Frontal cortex (tissue), 4 donors: Measurements from ENCODE around the gene SHF. TPM values are rescaled to one million over a fixed set of nuclear protein-coding genes. Genes with fewer than 3 reads are reported as not detected.

Experiments
- DNase-seq, 2 donors: peaks; one replicate each; pipeline ENCODE4 v3.0.0; 2012; ENCODE audit warnings: low spot score in 2 of 2
- FAIRE-seq: peaks from 2 replicates; lab custom pipeline; 2012; peaks lifted over from hg19 to GRCh38; lab: Jason Lieb, UNC
- total RNA-seq: library from RNA; depleted of rRNA; stranded (reverse); fragments of >200 nt; gene quantifications from one replicate; pipeline ENCODE4 v1.2.3, GENCODE V29; 2014
- donor health status: control.
- donor health status: control.
- donor health status: control.

The SHF gene
- total RNA-seq, 1 donor from 2014 or later, result 49.3 TPM

DNA sequence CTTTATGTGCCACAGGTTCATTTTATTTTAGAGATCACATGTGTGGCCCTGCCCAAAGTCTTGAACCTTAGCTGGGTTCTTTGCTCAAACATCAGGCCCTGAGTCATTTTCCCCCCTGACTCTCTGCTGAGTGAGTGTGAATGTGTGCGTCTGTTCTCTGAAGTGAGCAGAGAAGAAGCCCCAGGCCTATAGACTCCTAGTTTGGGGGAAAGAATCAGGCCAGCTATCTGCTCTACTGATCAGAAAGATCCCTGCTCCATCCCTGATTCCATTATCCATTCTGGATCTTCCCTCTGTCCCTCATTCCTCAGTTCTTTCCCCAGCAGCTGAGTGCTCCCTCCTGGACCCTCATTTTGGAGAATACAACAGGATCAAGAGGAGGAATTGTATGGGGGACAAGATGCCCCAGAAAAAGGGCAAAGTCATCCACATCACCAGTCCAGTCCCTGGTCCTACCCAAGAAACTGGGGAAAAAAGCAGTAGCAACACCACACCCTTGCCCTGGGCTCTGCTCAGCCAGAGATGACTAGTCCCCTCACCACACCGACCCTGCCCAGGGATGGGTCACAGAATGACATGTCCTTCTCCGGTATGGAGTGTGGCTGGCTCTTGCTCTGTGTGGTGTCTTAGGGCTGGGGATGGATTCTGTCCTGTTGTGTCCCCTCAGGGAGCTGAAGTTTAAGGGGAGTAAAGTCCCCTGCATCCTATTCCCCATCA lies 54.8 kb downstream of the SHF start:
- DNase-seq (no peak), FAIRE-seq (no peak)

DNA sequence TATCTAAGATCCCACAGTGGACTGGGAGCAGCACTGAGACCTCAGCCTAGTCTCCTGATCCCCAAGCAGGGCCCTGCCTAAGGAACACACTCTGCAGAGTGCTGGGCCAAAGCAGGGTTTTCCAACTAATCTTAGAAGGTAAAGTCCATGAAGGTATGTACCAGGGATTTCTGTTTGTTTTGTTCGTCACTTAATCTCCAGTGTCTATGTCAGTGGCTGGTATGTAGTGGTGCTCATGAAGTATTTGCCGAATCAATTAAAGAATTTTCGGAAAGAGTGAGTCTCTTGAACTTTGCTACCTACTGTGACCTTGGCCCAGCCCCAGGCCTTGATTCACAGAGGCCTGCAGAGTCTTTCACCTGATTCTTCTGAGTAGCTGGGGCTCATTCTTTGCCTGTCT lies 56.3 kb downstream of the SHF start:
- FAIRE-seq (no peak), DNase-seq (no peak)

- DNase-seq, result no peak
Measured at GRCh38 chr15:45130291-45131000, 57.3 kb downstream of the SHF start.

GRCh38 chr15:45129651-45130129 lies 58.1 kb downstream of the SHF start, which contains the start of the genes DUOX1 and DUOXA1:
Gene DUOX1, plus strand, starts transcription at chr15:45129994. Its CDS starts 1,973 bp downstream, at chr15:45131967.
Gene DUOXA1, minus strand, starts transcription at chr15:45129879. Its CDS starts 6,865 bp downstream, at chr15:45123014.
- no peak for FAIRE-seq
- DNase-seq, result peak in 1 of 2 donors; percentile 53

More at GRCh38 chr15:45130291-45131000, 57.3 kb downstream of the SHF start:
- no peak for FAIRE-seq

- no peak for DNase-seq
- no peak for FAIRE-seq
Measured at GRCh38 chr15:45128971-45129639, 58.7 kb downstream of the SHF start.

DNA sequence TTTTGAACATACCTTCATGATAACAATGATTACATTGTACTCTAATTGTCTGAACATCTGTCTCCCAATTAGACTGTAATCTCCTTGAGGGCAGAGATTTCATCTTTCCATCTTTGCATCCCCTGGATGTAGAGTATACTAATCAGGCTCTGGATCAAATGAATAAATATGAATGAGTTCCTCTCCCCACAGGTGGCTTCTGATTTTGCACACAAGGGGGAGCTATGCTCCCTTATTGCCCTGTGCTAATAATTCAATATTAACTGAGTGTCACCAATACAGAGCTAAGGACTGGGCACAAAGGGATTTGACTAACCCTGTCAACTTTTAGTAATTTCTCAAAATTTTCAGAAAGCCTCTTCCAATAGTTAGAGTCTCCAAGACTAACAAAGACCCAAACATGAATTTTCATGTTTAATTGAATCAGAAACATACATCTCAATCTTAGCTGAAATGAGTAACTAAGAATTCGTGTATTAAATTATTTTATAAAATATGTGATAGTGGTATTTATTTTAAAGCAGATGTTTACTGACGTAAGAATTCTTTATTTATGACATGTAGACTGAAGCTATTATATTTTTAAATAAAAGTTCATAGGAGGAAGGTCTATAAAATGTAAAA lies 61.1 kb downstream of the SHF start:
- no peak for DNase-seq
- FAIRE-seq, result peak; percentile 64

DNA sequence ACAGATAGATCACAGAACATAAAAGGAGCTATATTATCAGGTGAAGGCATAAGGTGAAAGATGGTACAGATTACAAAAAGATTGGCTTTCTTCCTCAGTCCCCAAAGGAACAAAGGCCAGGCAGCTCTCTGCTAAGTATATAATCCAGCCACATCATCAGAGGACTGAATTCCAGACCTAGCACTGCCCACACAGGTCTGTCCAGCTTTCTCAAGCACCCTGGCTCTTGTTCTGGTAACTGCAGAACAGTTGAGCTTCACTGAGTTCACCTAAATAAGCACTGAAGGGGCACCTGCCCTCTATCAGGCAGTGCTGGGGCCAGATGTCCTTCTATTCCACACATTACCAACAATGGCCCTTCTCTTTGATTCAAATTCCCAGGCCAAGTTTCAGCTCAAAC lies 64.4 kb downstream of the SHF start:
- DNase-seq, result no peak
- no peak for FAIRE-seq

DNA sequence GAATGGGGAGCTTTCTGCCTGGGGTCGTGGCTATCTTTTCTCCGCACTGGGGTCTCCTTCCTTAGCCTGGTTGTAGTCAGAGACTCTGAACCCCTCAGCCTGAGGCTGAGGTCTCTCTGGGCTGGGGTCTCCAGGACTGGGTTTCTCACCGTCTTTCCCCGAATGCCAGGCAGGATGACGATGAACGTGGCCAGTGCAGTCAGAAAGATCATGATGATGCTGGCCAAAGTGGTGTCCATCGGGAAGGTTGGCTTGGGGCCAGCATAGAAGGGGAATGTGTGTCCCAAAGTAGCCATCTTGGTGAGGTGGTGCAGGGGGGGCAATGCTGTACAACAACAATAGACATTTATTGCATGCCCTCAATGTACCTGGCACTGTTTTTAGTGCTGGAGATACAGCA lies 65.0 kb downstream of the SHF start:
- no peak for FAIRE-seq
- no peak for DNase-seq

GRCh38 chr15:45121706-45122417 lies 65.9 kb downstream of the SHF start:
- FAIRE-seq, result no peak
- DNase-seq, result no peak

GRCh38 chr15:45121020-45121419 lies 66.7 kb downstream of the SHF start:
- no peak for FAIRE-seq
- DNase-seq, result no peak

GRCh38 chr15:45120081-45120972 lies 67.4 kb downstream of the SHF start:
- no peak for DNase-seq
- no peak for FAIRE-seq

DNA sequence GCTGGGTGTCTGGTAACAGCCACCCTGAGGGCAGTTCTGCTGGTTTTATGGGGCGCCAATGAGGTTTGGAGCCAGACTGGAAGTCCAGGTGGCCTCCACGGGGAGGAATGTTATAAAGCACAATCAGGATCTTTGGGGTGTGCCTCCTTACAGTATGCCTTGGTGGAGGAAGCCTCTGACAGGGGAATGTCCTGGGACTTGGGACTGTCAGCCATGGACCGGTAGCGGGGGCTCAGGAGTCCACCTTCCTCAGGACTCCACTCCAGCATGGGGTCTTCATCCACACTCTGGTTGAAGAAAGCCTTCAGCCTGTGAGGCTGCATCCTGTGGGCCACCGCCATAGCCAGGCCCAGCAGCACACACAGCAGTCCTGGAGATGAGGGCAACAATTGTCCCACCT lies 68.8 kb downstream of the SHF start:
- no peak for FAIRE-seq

DNA sequence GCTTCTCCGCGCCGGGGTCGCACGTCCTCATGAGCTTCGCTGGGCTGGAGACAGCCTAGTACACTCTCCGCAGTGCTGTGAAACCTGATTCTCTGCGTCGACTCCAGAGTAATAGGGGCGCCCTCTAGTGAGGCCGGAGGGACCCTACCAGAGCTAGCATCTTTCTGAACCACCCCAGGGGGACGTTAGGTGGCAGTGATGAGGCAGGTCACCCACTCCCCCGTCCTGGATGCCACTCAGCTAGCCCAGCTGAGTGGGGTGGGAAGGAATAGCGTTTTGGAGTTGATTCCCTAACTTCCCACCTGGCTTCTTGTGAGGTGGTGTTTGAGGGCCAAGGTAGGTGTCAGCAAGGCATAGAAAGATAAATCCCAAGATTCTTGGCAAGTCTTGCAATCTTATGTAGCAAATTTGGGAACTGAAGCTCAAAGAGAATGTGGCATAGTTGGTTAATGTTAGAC lies 69.6 kb downstream of the SHF start:
- FAIRE-seq (peak; percentile 75), DNase-seq (peak; percentile 80 to 93)

More for the DNA sequence above, 68.8 kb downstream of the SHF start:
- no peak for DNase-seq

DNA sequence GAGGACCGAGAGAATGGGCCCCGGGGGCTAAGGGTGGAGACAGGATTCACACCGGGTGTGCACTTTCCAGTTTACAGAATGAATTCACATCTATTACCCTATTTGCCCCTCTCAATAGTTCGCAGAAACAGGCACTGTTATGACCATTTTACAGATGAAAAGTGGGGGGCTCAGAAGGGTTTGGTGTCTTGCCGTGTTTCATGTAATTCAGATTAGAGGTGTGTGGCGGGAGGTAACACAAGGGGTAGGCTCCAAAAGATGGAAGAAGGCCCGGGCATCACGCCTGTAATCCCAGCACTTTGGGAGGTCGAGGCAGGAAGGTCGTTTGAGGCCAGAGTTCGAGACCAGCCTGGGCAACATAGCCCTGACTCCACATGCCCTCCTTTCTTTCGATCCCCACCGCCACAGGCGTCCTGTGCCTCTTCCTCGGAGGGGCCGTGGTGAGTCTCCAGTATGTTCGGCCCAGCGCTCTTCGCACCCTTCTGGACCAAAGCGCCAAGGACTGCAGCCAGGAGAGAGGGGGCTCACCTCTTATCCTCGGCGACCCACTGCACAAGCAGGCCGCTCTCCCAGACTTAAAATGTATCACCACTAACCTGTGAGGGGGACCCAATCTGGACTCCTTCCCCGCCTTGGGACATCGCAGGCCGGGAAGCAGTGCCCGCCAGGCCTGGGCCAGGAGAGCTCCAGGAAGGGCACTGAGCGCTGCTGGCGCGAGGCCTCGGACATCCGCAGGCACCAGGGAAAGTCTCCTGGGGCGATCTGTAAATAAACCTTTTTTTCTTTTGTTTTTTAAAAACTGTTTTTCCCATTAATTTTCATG lies 70.2 kb downstream of the SHF start:
- DNase-seq (no peak), FAIRE-seq (no peak)
